Mucosa of rectum (tissue), 2 donors: Measurements from ENCODE around the gene RENBP.

ENCODE experiments used
- H3K27ac ChIP-seq, 2 donors: one replicate each; pipeline ENCODE4 v1.7.0; 2013; ENCODE audit warnings: inconsistent platforms in 2 of 2, low read depth in 2 of 2, low read length in 2 of 2
- H3K27me3 ChIP-seq, 2 donors: one replicate each; pipeline ENCODE4 v1.7.0; 2013; ENCODE audit warnings: low read length in 2 of 2; ENCODE audit not compliant: control insufficient read depth in 2 of 2, insufficient read depth in 2 of 2
- H3K36me3 ChIP-seq, 2 donors: one replicate each; pipeline ENCODE4 v1.7.0; 2013; ENCODE audit warnings: low read length in 2 of 2; ENCODE audit not compliant: control insufficient read depth in 2 of 2, insufficient read depth in 2 of 2
- H3K4me1 ChIP-seq, 2 donors: one replicate each; pipeline ENCODE4 v1.7.0; 2013; ENCODE audit warnings: low read length in 2 of 2, mild to moderate bottlenecking in 1 of 2; ENCODE audit not compliant: control insufficient read depth in 2 of 2, insufficient read depth in 2 of 2
- H3K4me3 ChIP-seq, 2 donors: one replicate each; pipeline ENCODE4 v1.7.0; 2013; ENCODE audit warnings: low read length in 2 of 2
- H3K9ac ChIP-seq, 2 donors: one replicate each; pipeline ENCODE4 v1.7.0; 2013; ENCODE audit warnings: low read length in 2 of 2, low read depth in 1 of 2, mild to moderate bottlenecking in 1 of 2
- H3K9me3 ChIP-seq, 2 donors: one replicate each; pipeline ENCODE4 v1.7.0; 2013; ENCODE audit warnings: low read length in 2 of 2; ENCODE audit not compliant: control insufficient read depth in 2 of 2
- donor health status: healthy.
- donor health status: Normal muscosa, but diverticular disease.

Gene RENBP

DNA sequence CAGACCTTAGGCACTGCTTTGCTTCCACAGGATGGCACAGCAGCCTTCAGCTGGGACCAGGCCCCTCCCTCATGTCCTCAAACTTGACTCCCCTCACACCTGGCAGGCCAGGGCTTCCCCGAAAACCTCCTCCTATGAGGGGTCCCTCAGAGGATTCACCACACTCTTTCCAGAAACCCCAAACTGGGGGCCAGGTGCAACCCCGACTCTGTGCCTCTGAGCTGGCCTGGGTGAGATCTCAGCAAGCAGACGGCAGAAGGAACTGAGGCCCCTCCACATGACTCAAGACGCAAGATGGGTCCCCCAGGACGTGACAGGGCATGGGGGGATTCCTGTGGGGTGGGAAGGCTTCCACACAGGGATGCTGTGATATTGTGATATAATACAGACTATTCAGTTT lies 21.0 kb upstream of the RENBP start:
- Histone ChIP-seq H3K36me3 (peaks cover 6 to 30% of the 10 kb centered on the region in 2 donors), H3K4me3 (no peak overlapping the region), H3K27ac (no peak overlapping the region), H3K4me1 (peaks cover 25 to 31% of the 10 kb centered on the region in 2 donors), H3K9ac (no peak overlapping the region), H3K27me3 (no peaks in the 10 kb centered on the region), H3K9me3 (no peaks in the 10 kb centered on the region)

DNA sequence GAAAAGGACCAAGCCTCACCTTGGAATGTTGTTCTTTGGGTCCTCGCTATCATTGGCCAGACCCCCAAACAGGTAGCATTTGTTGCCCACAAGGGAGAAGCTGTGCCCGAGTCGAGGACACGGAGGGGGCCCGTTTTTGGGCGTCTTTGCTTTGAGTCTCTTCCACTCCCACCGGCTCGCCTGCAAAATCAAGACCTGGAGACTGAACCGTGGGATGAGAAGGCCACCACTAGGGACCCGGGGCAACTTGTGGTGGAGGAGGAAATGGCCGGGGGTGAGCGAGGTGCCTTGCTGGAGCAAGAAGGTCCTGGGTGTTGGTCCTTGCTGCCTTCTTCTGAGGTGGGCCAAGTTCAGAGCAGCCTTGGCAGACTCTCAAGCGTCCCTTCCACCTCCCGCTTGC lies 19.7 kb upstream of the RENBP start:
- H3K36me3 ChIP-seq, result peaks cover 17 to 43% of the 10 kb centered on the region in 2 donors
- H3K4me1 ChIP-seq, result peaks cover 20 to 23% of the 10 kb centered on the region in 2 donors
- no peak overlapping the region for H3K4me3 ChIP-seq
- H3K27me3 ChIP-seq, result no peaks in the 10 kb centered on the region
- H3K27ac ChIP-seq, result no peak overlapping the region
- no peak overlapping the region for H3K9ac ChIP-seq
- H3K9me3 ChIP-seq, result no peaks in the 10 kb centered on the region

DNA sequence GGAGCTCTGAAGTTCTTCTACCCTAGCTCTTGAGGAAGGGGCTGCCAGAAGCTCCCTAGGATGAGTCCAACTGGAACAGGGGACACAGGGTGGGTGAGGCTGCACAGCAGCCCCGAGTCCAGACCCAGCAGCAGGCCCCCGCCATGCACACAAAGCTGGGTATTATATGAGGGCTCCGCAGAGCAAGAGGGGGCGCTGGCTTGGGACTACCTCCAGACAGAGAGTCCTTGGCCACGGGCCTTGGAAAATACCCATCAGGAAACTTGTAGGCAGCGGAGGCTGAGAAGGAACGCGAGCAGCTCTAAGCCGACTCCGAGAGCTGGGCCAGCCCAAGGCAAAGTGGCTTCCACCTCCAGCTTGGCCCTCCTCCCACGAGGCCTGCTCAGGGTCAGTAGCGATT lies 19.1 kb upstream of the RENBP start:
- Histone ChIP-seq H3K9ac (no peak overlapping the region), H3K36me3 (peaks cover 22 to 48% of the 10 kb centered on the region in 2 donors), H3K4me1 (peaks cover 14 to 18% of the 10 kb centered on the region in 2 donors), H3K27ac (no peak overlapping the region), H3K4me3 (no peak overlapping the region), H3K9me3 (no peaks in the 10 kb centered on the region), H3K27me3 (no peaks in the 10 kb centered on the region)

DNA sequence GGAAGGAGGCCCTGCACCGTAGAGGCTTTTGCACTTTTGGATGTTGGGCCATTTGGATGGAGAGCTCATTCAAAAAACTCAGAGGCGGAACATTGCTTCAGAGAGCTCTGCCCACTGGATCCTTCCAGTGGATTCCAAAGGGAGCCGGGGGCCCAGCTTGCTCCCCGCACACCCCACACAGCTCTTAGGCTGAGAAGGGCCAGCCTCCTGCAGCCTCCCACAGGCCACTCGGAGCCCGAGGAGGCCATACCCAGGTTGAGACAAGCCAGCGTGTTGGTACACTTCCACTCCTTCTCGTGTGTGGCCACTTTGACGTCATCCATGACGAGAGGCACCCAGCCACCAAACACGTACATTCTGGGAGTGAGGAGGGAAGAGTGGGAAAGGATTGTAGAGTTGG lies 16.8 kb upstream of the RENBP start:
- no peak overlapping the region for H3K9ac ChIP-seq
- H3K4me1 ChIP-seq, result peaks cover 0 to 2% of the 10 kb centered on the region in 2 donors
- H3K4me3 ChIP-seq, result no peak overlapping the region
- H3K9me3 ChIP-seq, result no peaks in the 10 kb centered on the region
- H3K36me3 ChIP-seq, result peaks cover 38 to 69% of the 10 kb centered on the region in 2 donors
- no peak overlapping the region for H3K27ac ChIP-seq
- no peaks in the 10 kb centered on the region for H3K27me3 ChIP-seq

DNA sequence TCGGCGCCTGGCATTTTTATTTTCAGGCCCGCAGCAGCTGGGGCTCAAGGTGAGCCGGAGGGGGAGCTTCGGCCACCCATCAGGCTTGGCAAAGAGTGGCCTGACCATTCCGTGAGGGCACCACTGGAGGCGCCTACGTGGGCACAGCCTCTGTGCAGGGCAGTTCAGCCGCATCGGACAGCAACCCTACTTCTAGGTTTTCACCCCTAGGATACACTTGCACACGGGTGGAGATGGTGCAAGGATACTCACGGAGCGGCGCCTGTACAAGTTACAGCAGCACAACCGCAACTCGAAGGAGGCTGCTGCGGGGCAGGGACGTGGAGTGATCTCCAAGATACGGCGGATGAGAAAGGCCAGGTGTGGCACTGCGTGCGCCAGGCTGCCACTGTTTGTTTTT lies 16.3 kb upstream of the RENBP start:
- Histone ChIP-seq H3K27me3 (no peaks in the 10 kb centered on the region), H3K9ac (no peak overlapping the region), H3K4me1 (no peaks in the 10 kb centered on the region), H3K27ac (no peak overlapping the region), H3K4me3 (no peak overlapping the region), H3K36me3 (peaks cover 43 to 74% of the 10 kb centered on the region in 2 donors), H3K9me3 (no peaks in the 10 kb centered on the region)

DNA sequence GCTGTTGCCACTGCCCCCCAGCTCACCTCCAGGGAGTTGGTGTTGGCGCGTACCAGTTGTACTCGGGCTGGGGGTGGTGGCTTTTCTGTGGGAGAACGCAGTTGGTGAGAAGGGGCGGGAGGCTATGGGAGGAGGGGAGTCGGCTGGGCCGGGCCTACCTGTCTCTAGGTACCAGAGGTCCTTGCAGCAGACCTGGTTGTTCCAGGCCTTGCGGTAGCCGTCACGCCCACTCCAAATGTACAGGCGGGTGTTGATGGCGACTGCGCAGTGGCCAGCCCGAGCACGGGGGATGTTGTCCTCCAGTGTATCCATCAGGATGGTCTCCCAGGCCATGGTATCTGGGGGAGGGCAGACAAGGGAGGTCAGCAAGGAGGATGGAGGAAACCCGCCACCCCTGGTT lies 15.6 kb upstream of the RENBP start:
- Histone ChIP-seq H3K27me3 (no peaks in the 10 kb centered on the region), H3K9me3 (no peaks in the 10 kb centered on the region), H3K4me1 (no peaks in the 10 kb centered on the region), H3K4me3 (no peak overlapping the region), H3K27ac (no peak overlapping the region), H3K9ac (no peak overlapping the region), H3K36me3 (peaks cover 47 to 80% of the 10 kb centered on the region in 2 donors)

DNA sequence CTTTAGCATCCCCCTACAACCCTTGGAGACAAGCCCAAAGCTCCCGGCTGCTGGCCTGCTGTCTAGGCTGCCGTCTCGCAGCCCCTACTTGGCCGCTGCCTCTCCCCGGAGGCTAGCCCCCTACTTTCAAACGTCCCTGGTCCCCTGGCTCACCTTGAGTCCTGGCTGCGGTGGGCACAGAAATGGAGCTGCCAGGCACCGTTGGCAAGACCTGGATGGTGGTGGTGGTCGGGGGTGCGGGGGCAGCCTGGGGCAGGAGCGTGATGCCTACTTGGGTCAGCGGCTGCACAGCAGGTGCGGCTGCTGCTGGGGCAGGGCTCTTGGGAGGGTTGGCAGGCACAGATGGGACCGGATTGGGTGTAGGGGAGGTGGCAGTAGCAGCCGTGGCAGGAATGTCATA lies 15.2 kb upstream of the RENBP start:
- Histone ChIP-seq H3K36me3 (peaks cover 47 to 81% of the 10 kb centered on the region in 2 donors), H3K27me3 (no peaks in the 10 kb centered on the region), H3K9me3 (no peaks in the 10 kb centered on the region), H3K9ac (no peak overlapping the region), H3K4me3 (no peak overlapping the region), H3K4me1 (no peaks in the 10 kb centered on the region), H3K27ac (no peak overlapping the region)

DNA sequence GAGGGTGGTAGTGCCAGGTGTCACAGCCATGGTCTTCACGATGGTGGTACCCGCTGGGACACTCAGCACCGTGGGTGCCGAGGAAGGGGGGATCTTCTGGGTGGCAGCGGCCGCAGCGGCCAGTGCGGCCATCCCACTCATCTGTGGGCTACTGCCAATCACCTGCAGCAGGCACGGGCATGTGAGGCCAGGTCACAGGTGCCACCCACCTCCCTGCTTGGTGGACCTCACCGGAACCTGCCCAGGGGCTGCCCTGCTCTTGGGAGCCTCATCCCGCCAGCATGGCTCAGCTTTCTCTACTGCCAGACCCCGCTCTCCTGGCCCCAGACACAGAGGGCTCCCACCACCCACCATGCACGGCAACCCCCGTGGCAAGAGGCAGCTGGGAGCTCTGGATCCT lies 14.2 kb upstream of the RENBP start:
- no peaks in the 10 kb centered on the region for H3K9me3 ChIP-seq
- no peak overlapping the region for H3K4me3 ChIP-seq
- no peaks in the 10 kb centered on the region for H3K4me1 ChIP-seq
- peaks cover 49 to 89% of the 10 kb centered on the region in 2 donors for H3K36me3 ChIP-seq
- H3K9ac ChIP-seq, result no peak overlapping the region
- H3K27me3 ChIP-seq, result no peaks in the 10 kb centered on the region
- no peak overlapping the region for H3K27ac ChIP-seq

DNA sequence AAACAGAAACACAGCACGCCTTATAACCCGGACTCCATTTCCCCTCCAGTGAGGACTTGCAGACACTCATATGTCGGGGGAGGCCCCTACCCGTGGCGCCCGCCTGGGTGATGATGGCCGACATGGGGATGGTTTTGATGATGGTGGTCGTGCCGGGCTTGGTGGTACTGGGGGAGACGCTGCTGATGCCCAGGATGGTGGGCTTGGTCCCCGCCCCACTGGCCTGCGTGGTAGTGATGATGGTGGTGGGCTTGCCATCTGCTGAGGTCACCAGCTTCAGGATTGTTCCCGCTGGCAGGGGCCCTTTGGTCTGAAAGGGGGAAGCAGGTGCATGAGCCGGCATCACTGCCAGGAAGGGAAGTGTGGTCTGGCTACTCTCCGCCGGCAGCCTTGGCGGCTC lies 12.8 kb upstream of the RENBP start:
- H3K4me3 ChIP-seq, result no peak overlapping the region
- no peaks in the 10 kb centered on the region for H3K27me3 ChIP-seq
- H3K9me3 ChIP-seq, result no peaks in the 10 kb centered on the region
- H3K4me1 ChIP-seq, result peaks cover 0 to 3% of the 10 kb centered on the region in 2 donors
- no peak overlapping the region for H3K9ac ChIP-seq
- H3K27ac ChIP-seq, result no peak overlapping the region
- H3K36me3 ChIP-seq, result peaks cover 48 to 78% of the 10 kb centered on the region in 2 donors

DNA sequence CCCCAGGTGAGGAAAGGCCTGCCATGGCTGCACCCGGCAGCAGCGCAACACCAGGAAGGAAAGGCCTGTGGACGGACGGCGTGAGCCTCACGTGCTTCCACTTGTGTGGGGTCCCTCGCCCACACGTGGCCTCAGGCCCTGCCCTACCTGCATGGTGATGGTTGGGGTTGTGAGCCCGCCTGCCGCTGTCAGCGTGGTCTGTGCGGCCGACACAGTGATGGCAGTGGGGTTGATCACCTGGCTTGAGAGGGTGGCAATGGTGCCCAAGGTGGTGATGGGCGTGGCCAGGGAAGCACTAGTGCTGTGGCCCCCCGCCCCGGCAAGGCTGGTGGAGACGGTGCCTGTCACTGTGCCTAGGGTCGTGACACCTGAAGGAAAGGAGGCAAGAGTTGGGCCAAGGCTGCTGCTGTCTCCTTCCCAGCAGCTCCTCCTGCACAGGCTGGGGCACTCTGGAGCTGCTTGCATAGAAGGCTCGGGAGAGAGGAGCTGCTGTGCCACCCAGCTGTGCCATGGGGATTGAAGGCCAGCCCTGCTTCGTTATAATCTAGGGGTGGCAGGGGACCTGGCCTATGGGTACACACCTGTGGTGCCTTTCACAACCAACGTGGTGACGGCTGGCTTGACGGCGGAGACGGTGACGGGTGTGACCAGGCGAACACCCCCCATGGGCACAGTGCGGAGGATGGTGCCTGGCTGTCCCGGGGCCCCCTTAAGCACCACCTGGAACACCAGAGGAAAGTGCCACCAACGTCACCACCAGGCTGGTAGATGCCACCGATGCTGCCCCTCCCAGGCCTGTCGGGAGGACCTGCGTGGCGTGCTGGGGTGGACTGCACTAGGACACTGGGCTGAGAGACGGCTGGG lies 11.8 kb upstream of the RENBP start:
- peaks cover 0 to 3% of the 10 kb centered on the region in 2 donors for H3K4me1 ChIP-seq
- no peak overlapping the region for H3K4me3 ChIP-seq
- no peak overlapping the region for H3K9ac ChIP-seq
- H3K27ac ChIP-seq, result no peak overlapping the region
- H3K9me3 ChIP-seq, result no peaks in the 10 kb centered on the region
- H3K27me3 ChIP-seq, result no peaks in the 10 kb centered on the region
- H3K36me3 ChIP-seq, result peaks cover 50 to 78% of the 10 kb centered on the region in 2 donors
